SK-N-SH treated with all-trans-retinoic acid at 6 μM for 48 hours (cell line): ENCODE data around the gene COL25A1.

Experiments used
- GLIS3 ChIP-seq: fragments of 250-450 bp; sonication (Bioruptor Pico); IDR thresholded peaks from 2 replicates; pipeline ENCODE4 v1.5.0; 2020; ENCODE audit warnings: mild to moderate bottlenecking, moderate library complexity
- ISL1 ChIP-seq: fragments of 250-450 bp; sonication (Bioruptor Pico); IDR thresholded peaks from 2 replicates; pipeline ENCODE4 v2.1.2; 2022; ENCODE audit warnings: mild to moderate bottlenecking, moderate library complexity
- RARB ChIP-seq: fragments of 250-450 bp; sonication (Bioruptor Pico); IDR thresholded peaks from 2 replicates; pipeline ENCODE4 v1.8.0; 2021; ENCODE audit warnings: mild to moderate bottlenecking, moderate library complexity
- ZFP3 ChIP-seq: fragments of 250-450 bp; sonication (Bioruptor Pico); IDR thresholded peaks from 2 replicates; pipeline ENCODE4 v1.5.0; 2020; ENCODE audit warnings: mild to moderate bottlenecking, moderate library complexity
- ZFP30 ChIP-seq: fragments of 450-650 bp; formaldehyde crosslinking; IDR thresholded peaks from 2 replicates; pipeline ENCODE4 v1.5.0; 2022; ENCODE audit warnings: mild to moderate bottlenecking, moderate library complexity
- ZNF565 ChIP-seq: fragments of 450-650 bp; formaldehyde crosslinking; conservative IDR thresholded peaks from 2 replicates; pipeline ENCODE4 v1.5.0; 2020; ENCODE audit warnings: low read depth, mild to moderate bottlenecking, moderate library complexity
- ZNF70 ChIP-seq: fragments of 450-650 bp; formaldehyde crosslinking; IDR thresholded peaks from 2 replicates; pipeline ENCODE4 v1.5.0; 2020; ENCODE audit warnings: mild to moderate bottlenecking, moderate library complexity
- ZNF8 ChIP-seq: fragments of 450-650 bp; formaldehyde crosslinking; IDR thresholded peaks from 2 replicates; pipeline ENCODE4 v1.5.0; 2020; ENCODE audit warnings: mild to moderate bottlenecking, moderate library complexity
- TF ChIP-seq, protein P1 (sequence below): fragments of 250-450 bp; sonication (Bioruptor Pico); IDR thresholded peaks from 2 replicates; pipeline ENCODE4 v1.8.0; 2020; ENCODE audit warnings: mild to moderate bottlenecking, moderate library complexity, borderline replicate concordance
- TF ChIP-seq, protein P2 (sequence below): fragments of 250-450 bp; sonication (Bioruptor Pico); IDR thresholded peaks from 2 replicates; pipeline ENCODE4 v1.8.0; 2021; ENCODE audit warnings: low read depth, mild to moderate bottlenecking, moderate library complexity, borderline replicate concordance
- TF ChIP-seq, protein P3 (sequence below): fragments of 250-450 bp; sonication (Bioruptor Pico); IDR thresholded peaks from 2 replicates; pipeline ENCODE4 v1.5.1; 2020; ENCODE audit warnings: low read depth, mild to moderate bottlenecking, moderate library complexity

DNA sequence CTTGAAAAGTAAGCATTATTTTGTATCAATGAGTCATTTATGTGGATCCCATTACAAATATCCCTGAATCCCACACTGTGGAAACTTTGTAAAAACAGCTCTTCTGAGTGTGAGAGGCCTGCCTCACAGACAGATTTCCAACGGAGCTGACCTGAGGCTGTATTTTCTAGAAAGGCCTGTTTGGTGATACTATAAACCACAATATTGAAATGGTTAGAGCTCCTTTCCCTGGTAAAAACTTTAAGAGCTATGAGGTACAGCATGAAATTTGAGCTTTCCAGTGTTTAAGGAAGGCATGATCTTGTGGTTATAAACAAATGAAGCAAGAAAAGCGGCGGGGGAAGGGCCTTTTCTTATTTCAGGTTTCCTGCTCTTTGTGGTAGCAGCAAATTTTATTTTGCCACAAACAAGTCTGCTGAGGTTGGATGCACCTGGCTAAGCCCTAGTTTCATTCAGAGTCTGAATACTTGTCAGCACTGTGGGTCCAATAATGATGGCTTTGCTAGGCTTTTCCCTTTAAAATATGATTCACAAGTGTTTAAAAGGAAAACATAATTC lies 452.8 kb downstream of the COL25A1 start:
- TF ChIP-seq GLIS3 (CRISPR knock-in tag) (no peak), ZNF565 (CRISPR knock-in tag) (no peak), ZNF70 (CRISPR knock-in tag) (no peak), ZFP3 (no peak), RARB (CRISPR knock-in tag) (no peak), ZFP30 (CRISPR knock-in tag) (no peak), ISL1 (no peak), ZNF8 (CRISPR knock-in tag) (no peak)
- TF ChIP-seq, protein P1, sequence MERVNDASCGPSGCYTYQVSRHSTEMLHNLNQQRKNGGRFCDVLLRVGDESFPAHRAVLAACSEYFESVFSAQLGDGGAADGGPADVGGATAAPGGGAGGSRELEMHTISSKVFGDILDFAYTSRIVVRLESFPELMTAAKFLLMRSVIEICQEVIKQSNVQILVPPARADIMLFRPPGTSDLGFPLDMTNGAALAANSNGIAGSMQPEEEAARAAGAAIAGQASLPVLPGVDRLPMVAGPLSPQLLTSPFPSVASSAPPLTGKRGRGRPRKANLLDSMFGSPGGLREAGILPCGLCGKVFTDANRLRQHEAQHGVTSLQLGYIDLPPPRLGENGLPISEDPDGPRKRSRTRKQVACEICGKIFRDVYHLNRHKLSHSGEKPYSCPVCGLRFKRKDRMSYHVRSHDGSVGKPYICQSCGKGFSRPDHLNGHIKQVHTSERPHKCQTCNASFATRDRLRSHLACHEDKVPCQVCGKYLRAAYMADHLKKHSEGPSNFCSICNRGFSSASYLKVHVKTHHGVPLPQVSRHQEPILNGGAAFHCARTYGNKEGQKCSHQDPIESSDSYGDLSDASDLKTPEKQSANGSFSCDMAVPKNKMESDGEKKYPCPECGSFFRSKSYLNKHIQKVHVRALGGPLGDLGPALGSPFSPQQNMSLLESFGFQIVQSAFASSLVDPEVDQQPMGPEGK (CRISPR knock-in tag), result no peak
- TF ChIP-seq, protein P2, sequence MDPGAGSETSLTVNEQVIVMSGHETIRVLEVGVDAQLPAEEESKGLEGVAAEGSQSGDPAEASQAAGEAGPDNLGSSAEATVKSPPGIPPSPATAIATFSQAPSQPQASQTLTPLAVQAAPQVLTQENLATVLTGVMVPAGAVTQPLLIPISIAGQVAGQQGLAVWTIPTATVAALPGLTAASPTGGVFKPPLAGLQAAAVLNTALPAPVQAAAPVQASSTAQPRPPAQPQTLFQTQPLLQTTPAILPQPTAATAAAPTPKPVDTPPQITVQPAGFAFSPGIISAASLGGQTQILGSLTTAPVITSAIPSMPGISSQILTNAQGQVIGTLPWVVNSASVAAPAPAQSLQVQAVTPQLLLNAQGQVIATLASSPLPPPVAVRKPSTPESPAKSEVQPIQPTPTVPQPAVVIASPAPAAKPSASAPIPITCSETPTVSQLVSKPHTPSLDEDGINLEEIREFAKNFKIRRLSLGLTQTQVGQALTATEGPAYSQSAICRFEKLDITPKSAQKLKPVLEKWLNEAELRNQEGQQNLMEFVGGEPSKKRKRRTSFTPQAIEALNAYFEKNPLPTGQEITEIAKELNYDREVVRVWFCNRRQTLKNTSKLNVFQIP, result no peak
- TF ChIP-seq, protein P3, sequence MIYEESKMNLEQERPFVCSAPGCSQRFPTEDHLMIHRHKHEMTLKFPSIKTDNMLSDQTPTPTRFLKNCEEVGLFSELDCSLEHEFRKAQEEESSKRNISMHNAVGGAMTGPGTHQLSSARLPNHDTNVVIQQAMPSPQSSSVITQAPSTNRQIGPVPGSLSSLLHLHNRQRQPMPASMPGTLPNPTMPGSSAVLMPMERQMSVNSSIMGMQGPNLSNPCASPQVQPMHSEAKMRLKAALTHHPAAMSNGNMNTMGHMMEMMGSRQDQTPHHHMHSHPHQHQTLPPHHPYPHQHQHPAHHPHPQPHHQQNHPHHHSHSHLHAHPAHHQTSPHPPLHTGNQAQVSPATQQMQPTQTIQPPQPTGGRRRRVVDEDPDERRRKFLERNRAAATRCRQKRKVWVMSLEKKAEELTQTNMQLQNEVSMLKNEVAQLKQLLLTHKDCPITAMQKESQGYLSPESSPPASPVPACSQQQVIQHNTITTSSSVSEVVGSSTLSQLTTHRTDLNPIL (CRISPR knock-in tag), result no peak
